DOHH2 (cell line): ENCODE measurements around the gene CCDC146.
"Not testable (repeated sequence)": the region's sequence is repeated elsewhere in the genome, so short reads cannot be mapped to it uniquely, and the experiment has no call there.

Experiments
- H3F3A ChIP-seq: fragments of 200-600 bp; sonication (generic), shearing (Covaris generic); 2 replicates; pipeline ENCODE4 v1.6.0; 2016; ENCODE audit warnings: antibody characterized with exemption, mild to moderate bottlenecking; ENCODE audit not compliant: control insufficient read depth, insufficient read depth
- H3K27ac ChIP-seq: fragments of 200-600 bp; sonication (generic); 2 replicates; pipeline ENCODE4 v1.5.1; 2014; ENCODE audit warnings: low read depth, mild to moderate bottlenecking, low read length, moderate library complexity
- H3K27me3 ChIP-seq: fragments of 200-600 bp; sonication (generic); 2 replicates; pipeline ENCODE4 v1.6.1; 2014; ENCODE audit warnings: mild to moderate bottlenecking, low read length, mixed read lengths; ENCODE audit not compliant: control insufficient read depth
- H3K36me3 ChIP-seq: fragments of 200-600 bp; sonication (generic); 2 replicates; pipeline ENCODE4 v1.6.1; 2014; ENCODE audit warnings: mild to moderate bottlenecking, low read length, moderate library complexity, mixed read lengths; ENCODE audit not compliant: control insufficient read depth
- H3K4me1 ChIP-seq: fragments of 200-600 bp; sonication (generic); 2 replicates; pipeline ENCODE4 v1.6.1; 2014; ENCODE audit warnings: mild to moderate bottlenecking, low read length, mixed read lengths; ENCODE audit not compliant: control insufficient read depth
- H3K4me2 ChIP-seq: fragments of 200-600 bp; sonication (generic); 2 replicates; pipeline ENCODE4 v1.6.0; 2014; ENCODE audit warnings: mild to moderate bottlenecking, low read length, moderate library complexity
- H3K4me3 ChIP-seq: fragments of 200-600 bp; sonication (generic); 2 replicates; pipeline ENCODE4 v1.5.1; 2014; ENCODE audit warnings: mild to moderate bottlenecking, low read length, mixed read lengths
- H3K79me2 ChIP-seq: fragments of 200-600 bp; sonication (generic); 2 replicates; pipeline ENCODE4 v1.6.1; 2014; ENCODE audit warnings: mild to moderate bottlenecking, low read length, mixed read lengths; ENCODE audit not compliant: control insufficient read depth
- H3K9me2 ChIP-seq: fragments of 200-600 bp; sonication (generic); replicated peaks from 2 replicates; pipeline ENCODE4 v1.6.1; 2014; ENCODE audit warnings: mild to moderate bottlenecking, low read length, mixed read lengths; ENCODE audit not compliant: control insufficient read depth
- H3K9me3 ChIP-seq: fragments of 200-600 bp; sonication (generic); 2 replicates; pipeline ENCODE4 v1.6.1; 2014; ENCODE audit warnings: antibody characterized with exemption, low read length, mixed read lengths; ENCODE audit not compliant: control insufficient read depth, insufficient read depth
- H4K20me1 ChIP-seq: fragments of 200-600 bp; sonication (generic); 2 replicates; pipeline ENCODE4 v1.6.0; 2014; ENCODE audit warnings: low read depth, mild to moderate bottlenecking, antibody characterized with exemption, low read length, moderate library complexity; ENCODE audit not compliant: control insufficient read depth, insufficient read depth

The CCDC146 gene

DNA sequence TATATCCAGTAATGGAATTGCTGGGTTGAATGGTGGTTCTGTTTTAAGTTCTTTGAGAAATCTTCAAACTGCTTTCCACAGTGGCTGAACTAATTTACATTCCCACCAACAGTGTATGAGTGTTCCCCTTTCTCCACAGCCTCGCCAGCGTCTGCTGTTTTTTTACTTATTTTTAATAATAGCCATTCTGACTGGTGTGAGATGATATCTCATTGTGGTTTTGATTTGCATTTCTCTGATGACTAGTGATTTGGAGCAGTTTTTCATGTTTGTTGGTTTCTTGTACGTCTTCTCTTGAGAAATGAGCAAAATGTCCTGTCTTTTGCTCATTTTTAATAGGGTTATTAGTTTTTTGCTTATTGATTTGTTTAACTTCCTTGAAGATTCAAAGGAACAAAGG, 21.9 kb upstream of the CCDC146 start:
- H3K36me3 ChIP-seq, H3K4me3 ChIP-seq, H3K79me2 ChIP-seq, H4K20me1 ChIP-seq, H3K27ac ChIP-seq, H3F3A ChIP-seq, H3K9me3 ChIP-seq, H3K9me2 ChIP-seq, H3K27me3 ChIP-seq: not testable (repeated sequence)
- peak overlapping the region; percentile 21; the same call in 1 of the 2 replicates for H3K4me2 ChIP-seq
- H3K4me1 ChIP-seq = peaks cover 10% of the 10 kb centered on the region

DNA sequence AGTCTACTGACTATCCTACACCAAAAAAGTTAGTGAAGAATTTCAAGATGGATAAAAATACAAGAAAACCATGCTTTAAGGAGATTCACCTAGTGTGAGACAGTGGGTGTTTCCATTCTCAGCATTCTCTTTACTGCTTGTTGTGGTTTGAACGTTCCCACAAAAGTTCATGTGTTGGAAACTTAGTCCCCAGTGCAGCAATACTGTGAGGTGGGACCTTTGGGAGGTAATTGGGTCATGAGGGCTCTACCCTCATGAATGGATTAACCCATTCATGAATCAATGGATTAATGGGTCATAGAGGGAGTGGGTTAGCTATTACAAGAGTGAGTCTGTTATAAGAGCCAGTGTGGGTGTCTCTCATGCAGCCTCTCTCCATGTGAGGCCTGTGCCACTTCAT, 21.2 kb upstream of the CCDC146 start:
- not testable (repeated sequence) for H4K20me1 ChIP-seq, H3K4me3 ChIP-seq, H3K79me2 ChIP-seq, H3K9me2 ChIP-seq, H3F3A ChIP-seq, H3K27me3 ChIP-seq, H3K9me3 ChIP-seq, H3K27ac ChIP-seq, H3K36me3 ChIP-seq, H3K4me2 ChIP-seq
- peaks cover 10% of the 10 kb centered on the region for H3K4me1 ChIP-seq

DNA sequence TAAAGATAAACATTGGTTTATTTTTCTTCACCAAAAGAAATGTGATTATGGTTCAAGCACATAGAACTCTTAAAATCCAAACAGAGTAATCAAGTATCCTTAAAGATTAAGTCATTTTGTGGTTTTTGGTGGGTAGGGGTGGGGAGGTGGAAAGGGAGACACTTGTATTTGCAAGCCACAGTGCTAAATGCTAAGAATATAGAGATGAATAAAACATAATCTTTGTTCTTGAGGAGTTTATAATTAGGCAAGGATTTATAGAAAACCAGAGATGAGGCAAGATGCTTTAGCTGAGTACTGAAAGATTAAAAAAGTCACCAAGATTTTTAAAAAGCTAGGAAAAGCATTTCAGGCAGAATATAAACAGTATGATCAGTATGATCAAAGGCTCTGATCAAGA, 19.7 kb upstream of the CCDC146 start:
- H3K79me2 ChIP-seq, H4K20me1 ChIP-seq, H3K36me3 ChIP-seq, H3K9me2 ChIP-seq, H3K4me3 ChIP-seq, H3F3A ChIP-seq, H3K4me2 ChIP-seq, H3K9me3 ChIP-seq, H3K27me3 ChIP-seq: not testable (repeated sequence)
- peaks cover 10% of the 10 kb centered on the region for H3K4me1 ChIP-seq
- peak overlapping the region; percentile 57 for H3K27ac ChIP-seq

DNA sequence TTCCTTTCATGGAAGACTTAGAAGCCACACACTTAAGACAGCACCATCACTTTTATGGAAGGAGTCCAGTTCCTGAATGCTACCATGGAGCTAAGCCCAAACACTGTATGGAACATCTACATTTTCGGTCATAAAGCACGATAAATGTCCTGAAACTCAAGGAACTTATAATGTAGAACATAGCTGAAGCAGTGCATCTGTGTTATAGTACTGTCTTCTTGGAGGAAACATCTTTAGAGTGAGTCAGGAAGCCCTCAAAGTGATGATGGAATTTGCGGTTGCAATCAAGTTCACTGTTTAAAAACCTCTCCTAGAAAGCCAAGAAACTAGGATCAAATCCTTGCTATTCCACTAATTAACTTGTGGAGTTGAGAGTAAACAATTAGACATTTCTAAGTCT, 16.5 kb upstream of the CCDC146 start:
- H3K4me1 ChIP-seq, H4K20me1 ChIP-seq, H3K27me3 ChIP-seq: not testable (repeated sequence)

DNA sequence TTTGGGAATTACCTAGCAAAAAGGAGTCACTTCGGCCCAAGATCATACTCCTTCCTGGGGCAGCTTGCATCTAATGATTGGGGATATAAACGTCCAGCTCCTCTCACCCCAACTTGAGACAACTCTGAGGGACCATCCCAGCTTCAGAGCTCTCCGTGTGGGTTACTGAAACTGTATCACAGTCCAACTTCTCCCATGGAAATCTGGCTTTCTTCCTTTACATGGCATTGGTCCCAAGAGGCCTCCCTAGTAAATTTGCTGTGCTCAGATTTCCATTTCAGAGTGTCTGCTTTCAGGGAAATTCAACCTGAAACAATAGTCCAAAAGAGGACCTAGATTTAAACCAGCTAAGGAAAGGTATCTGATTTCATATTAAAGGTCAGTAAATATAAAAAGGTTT, 14.8 kb upstream of the CCDC146 start:
- H3K27me3 ChIP-seq, H4K20me1 ChIP-seq, H3K36me3 ChIP-seq, H3K4me3 ChIP-seq, H3K27ac ChIP-seq, H3K79me2 ChIP-seq, H3K4me1 ChIP-seq, H3F3A ChIP-seq, H3K9me2 ChIP-seq, H3K9me3 ChIP-seq, H3K4me2 ChIP-seq: not testable (repeated sequence)

More for the DNA sequence above, 16.5 kb upstream of the CCDC146 start:
- not testable (repeated sequence) for H3K4me2 ChIP-seq, H3K27ac ChIP-seq, H3F3A ChIP-seq, H3K9me2 ChIP-seq, H3K36me3 ChIP-seq, H3K4me3 ChIP-seq, H3K9me3 ChIP-seq, H3K79me2 ChIP-seq

DNA sequence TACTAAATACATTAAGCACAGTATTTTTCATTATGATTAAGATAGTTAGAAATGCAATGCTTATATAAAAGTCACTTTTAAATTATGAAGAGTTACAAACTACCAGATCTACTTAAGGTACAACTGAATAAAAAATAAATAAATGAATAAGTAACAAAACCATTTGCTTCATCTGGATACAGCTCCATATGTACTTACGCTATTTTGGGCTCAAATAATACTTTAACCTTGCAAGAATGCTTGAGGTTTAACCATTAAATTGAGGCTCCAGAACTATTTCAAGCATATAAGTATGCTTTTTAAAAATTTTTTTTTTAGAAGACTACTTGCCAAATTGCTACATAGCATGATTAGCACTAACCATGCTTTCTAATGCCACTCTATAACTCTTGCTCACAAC, 14.1 kb upstream of the CCDC146 start:
- not testable (repeated sequence) for H3K4me1 ChIP-seq, H3K36me3 ChIP-seq, H3K4me3 ChIP-seq, H4K20me1 ChIP-seq, H3K4me2 ChIP-seq, H3K27me3 ChIP-seq, H3K9me3 ChIP-seq, H3K9me2 ChIP-seq, H3K79me2 ChIP-seq, H3F3A ChIP-seq
- peak overlapping the region; percentile 34; the same call in 1 of the 2 replicates for H3K27ac ChIP-seq

DNA sequence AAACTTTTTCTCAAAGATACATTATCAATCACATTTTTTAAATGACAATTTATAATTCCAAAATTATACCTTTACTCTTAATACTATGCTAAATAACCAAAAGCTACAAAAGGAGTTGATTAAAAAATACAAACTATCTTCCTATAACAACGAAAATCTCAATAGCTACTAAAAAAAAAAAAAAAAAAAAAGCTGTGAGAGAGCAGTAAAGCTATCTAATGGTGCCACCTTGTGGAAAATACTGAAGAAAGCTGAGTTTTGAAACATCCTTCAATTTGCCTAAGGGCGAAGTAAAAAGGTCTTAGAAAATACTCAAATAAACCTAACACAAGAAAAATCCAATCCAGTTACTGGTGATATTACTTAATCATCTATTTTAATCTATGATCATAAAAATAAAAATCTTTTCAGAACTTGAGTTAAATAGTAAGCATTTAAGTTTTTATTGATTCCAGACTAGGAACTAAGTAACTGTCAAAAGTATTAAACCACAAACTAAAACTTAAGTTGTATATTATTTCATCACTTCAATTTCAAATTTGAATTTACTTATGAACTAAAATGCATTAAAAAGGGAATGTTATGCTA, 9.6 kb upstream of the CCDC146 start:
- not testable (repeated sequence) for H3K27me3 ChIP-seq, H3K9me2 ChIP-seq, H3K9me3 ChIP-seq, H3K36me3 ChIP-seq, H3K4me1 ChIP-seq, H3K4me3 ChIP-seq, H3K27ac ChIP-seq, H3K79me2 ChIP-seq, H3K4me2 ChIP-seq, H3F3A ChIP-seq, H4K20me1 ChIP-seq

- not testable (repeated sequence) for H3K36me3 ChIP-seq, H3K79me2 ChIP-seq, H3F3A ChIP-seq, H3K9me3 ChIP-seq, H3K27ac ChIP-seq, H3K4me2 ChIP-seq, H4K20me1 ChIP-seq, H3K9me2 ChIP-seq, H3K4me3 ChIP-seq, H3K27me3 ChIP-seq
- H3K4me1 ChIP-seq = peaks cover 11% of the 10 kb centered on the region
These were observed 3.1 kb downstream of the CCDC146 start for GRCh38 chr7:77125486-77125885.
